ENCODE measurements around the gene MUC5B.
"Not testable (repeated sequence)": the region's sequence is repeated elsewhere in the genome, so short reads cannot be mapped to it uniquely, and the experiment has no call there.

DNA sequence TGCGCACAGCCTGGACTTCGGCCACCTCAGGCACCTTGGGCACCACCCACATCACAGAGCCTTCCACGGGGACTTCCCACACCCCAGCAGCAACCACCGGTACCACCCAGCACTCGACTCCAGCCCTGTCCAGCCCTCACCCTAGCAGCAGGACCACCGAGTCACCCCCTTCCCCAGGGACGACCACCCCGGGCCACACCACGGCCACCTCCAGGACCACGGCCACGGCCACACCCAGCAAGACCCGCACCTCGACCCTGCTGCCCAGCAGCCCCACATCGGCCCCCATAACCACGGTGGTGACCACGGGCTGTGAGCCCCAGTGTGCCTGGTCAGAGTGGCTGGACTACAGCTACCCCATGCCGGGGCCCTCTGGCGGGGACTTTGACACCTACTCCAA, 26.1 kb downstream of the MUC5B start:
- not testable (repeated sequence) for TF ChIP-seq EZH2 (IDR thresholded peaks at IDR 0.05; ENCODE audit: low read depth)
- TF ChIP-seq, protein P1, sequence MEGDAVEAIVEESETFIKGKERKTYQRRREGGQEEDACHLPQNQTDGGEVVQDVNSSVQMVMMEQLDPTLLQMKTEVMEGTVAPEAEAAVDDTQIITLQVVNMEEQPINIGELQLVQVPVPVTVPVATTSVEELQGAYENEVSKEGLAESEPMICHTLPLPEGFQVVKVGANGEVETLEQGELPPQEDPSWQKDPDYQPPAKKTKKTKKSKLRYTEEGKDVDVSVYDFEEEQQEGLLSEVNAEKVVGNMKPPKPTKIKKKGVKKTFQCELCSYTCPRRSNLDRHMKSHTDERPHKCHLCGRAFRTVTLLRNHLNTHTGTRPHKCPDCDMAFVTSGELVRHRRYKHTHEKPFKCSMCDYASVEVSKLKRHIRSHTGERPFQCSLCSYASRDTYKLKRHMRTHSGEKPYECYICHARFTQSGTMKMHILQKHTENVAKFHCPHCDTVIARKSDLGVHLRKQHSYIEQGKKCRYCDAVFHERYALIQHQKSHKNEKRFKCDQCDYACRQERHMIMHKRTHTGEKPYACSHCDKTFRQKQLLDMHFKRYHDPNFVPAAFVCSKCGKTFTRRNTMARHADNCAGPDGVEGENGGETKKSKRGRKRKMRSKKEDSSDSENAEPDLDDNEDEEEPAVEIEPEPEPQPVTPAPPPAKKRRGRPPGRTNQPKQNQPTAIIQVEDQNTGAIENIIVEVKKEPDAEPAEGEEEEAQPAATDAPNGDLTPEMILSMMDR (conservative IDR thresholded peaks at IDR 0.05) = not testable (repeated sequence)

Measured in PC-9 (cell line).